A549 (cell line): ENCODE measurements around the gene BRI3BP.

Experiments
- CBX8 ChIP-seq: fragments of 200-600 bp; sonication (generic); IDR thresholded peaks from 2 replicates; pipeline ENCODE4 v1.6.1; 2016
- RFX5 ChIP-seq: fragments of 450-650 bp; IDR thresholded peaks from 2 replicates; pipeline ENCODE4 v1.7.1; 2014; ENCODE audit warnings: antibody characterized with exemption, mild to moderate bottlenecking, moderate library complexity
- TF ChIP-seq, protein P1 (sequence below): IDR thresholded peaks from 2 replicates; pipeline ENCODE4 v1.6.1; 2012
- TF ChIP-seq, protein P2 (sequence below): fragments of >200 bp; sonication (Bioruptor Twin); formaldehyde crosslinking; IDR thresholded peaks from 3 replicates; pipeline ENCODE4 v1.5.1; 2016

DNA sequence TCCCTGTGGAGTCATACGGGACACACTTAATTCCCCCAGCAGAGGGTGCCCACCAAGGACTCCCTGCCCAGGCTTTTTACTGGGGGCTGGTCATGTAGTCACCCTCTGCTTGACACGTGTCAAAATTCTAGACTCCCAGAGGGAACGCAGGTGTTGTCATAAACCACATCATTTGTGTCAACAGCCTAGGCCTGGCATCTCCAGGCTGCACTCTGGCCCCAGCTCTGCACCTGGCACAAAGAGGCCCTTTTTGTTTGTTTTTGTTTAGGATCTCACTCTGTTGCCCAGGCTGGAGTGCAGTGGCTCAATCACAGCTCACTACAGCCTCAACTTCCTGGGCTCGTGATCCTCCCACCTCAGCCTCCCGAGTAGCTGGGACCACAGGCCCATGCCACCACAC lies 21.1 kb downstream of the BRI3BP start:
- TF ChIP-seq, protein P1, sequence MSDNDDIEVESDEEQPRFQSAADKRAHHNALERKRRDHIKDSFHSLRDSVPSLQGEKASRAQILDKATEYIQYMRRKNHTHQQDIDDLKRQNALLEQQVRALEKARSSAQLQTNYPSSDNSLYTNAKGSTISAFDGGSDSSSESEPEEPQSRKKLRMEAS, result no peak
- TF ChIP-seq RFX5, result no peak
- TF ChIP-seq, protein P2, sequence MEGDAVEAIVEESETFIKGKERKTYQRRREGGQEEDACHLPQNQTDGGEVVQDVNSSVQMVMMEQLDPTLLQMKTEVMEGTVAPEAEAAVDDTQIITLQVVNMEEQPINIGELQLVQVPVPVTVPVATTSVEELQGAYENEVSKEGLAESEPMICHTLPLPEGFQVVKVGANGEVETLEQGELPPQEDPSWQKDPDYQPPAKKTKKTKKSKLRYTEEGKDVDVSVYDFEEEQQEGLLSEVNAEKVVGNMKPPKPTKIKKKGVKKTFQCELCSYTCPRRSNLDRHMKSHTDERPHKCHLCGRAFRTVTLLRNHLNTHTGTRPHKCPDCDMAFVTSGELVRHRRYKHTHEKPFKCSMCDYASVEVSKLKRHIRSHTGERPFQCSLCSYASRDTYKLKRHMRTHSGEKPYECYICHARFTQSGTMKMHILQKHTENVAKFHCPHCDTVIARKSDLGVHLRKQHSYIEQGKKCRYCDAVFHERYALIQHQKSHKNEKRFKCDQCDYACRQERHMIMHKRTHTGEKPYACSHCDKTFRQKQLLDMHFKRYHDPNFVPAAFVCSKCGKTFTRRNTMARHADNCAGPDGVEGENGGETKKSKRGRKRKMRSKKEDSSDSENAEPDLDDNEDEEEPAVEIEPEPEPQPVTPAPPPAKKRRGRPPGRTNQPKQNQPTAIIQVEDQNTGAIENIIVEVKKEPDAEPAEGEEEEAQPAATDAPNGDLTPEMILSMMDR, result no peak
- no peak for TF ChIP-seq CBX8
